K562 (cell line): ENCODE measurements around the gene FDX2. TPM values are rescaled to one million over a fixed set of nuclear protein-coding genes. Genes with fewer than 3 reads are reported as not detected.

ENCODE experiments used
- CHD4 ChIP-seq: fragments of 200-600 bp; sonication (generic); IDR thresholded peaks from 3 replicates; pipeline ENCODE4 v1.6.1; 2012; ENCODE audit warnings: low read depth, mild to moderate bottlenecking, mixed read lengths, low read length, inconsistent platforms; ENCODE audit not compliant: insufficient read depth, insufficient replicate concordance, poor library complexity, severe bottlenecking
- DPF2 ChIP-seq: fragments of 450-650 bp; IDR thresholded peaks from 2 replicates; pipeline ENCODE4 v1.6.1; 2016
- FOXP1 ChIP-seq: sonication (generic); formaldehyde crosslinking; IDR thresholded peaks from 2 replicates; pipeline ENCODE4 v1.8.0; 2022; ENCODE audit warnings: mild to moderate bottlenecking, missing genetic modification reagents
- HNRNPLL ChIP-seq: fragments of 200-400 bp; formaldehyde crosslinking; IDR thresholded peaks from 2 replicates; pipeline ENCODE4 v1.6.1; 2017; ENCODE audit warnings: low read length, low read depth, mild to moderate bottlenecking; ENCODE audit not compliant: poor library complexity, severe bottlenecking
- NBN ChIP-seq: fragments of 450-650 bp; IDR thresholded peaks from 2 replicates; pipeline ENCODE4 v1.6.1; 2016; ENCODE audit warnings: low read depth, mild to moderate bottlenecking
- PTRF ChIP-seq: fragments of 450-650 bp; IDR thresholded peaks from 2 replicates; pipeline ENCODE4 v1.6.1; 2016; ENCODE audit warnings: mild to moderate bottlenecking, missing genetic modification characterization, missing compliant biosample characterization
- PYGO2 ChIP-seq: fragments of 450-650 bp; IDR thresholded peaks from 2 replicates; pipeline ENCODE4 v1.6.1; 2016; ENCODE audit warnings: mild to moderate bottlenecking, missing genetic modification characterization, moderate library complexity, missing compliant biosample characterization
- ZNF76 ChIP-seq: fragments of 250-450 bp; sonication (Bioruptor Pico); IDR thresholded peaks from 2 replicates; pipeline ENCODE4 v1.4.0; 2020; ENCODE audit warnings: mild to moderate bottlenecking, moderate library complexity, borderline replicate concordance
- polyA plus RNA-seq, 8 experiments: library from polyadenylated mRNA; depleted of rRNA in 4 of 8; stranded (reverse) in 5 of 8; unstranded in 3 of 8; fragments of >200 nt; fragmentation: Nextera tagmentation in 2 of 8; fragmentation: Illumina TruSeq in 1 of 8; extraction: Ambion mirVana in 2 of 8; extraction: Trizol in 1 of 8; gene quantifications; 2 replicates each; pipeline versions ENCODE4 v1.2.1 to v1.2.3, GENCODE V29; 2011 to 2014; ENCODE audit warnings: inconsistent platforms in 1 of 8, missing spikeins in 1 of 8
- total RNA-seq, 7 experiments: library from RNA; depleted of rRNA in 6 of 7; stranded (reverse); fragments of >200 nt in 6 of 7; fragmentation: Illumina TruSeq in 2 of 7; extraction: Trizol in 2 of 7; gene quantifications; 2 replicates each; pipeline versions ENCODE4 v1.2.1 to v1.2.3, GENCODE V29; 2011 to 2021; ENCODE audit warnings: low replicate concordance in 1 of 7
- TF ChIP-seq, protein P1 (sequence below): fragments of 450-650 bp; IDR thresholded peaks from 2 replicates; pipeline ENCODE4 v1.6.1; 2016; ENCODE audit warnings: mild to moderate bottlenecking, moderate library complexity
- TF ChIP-seq, protein P2 (sequence below): fragments of 450-650 bp; formaldehyde crosslinking; conservative IDR thresholded peaks from 2 replicates; pipeline ENCODE4 v1.4.0; 2022; ENCODE audit warnings: mild to moderate bottlenecking, missing genetic modification characterization
- TF ChIP-seq, protein P3 (sequence below): fragments of 450-650 bp; IDR thresholded peaks from 2 replicates; pipeline ENCODE4 v1.6.1; 2016; ENCODE audit warnings: missing biosample characterization, missing genetic modification characterization
- TF ChIP-seq, protein P4 (sequence below), 2 experiments: fragments of 450-650 bp in 1 of 2; sonication (generic) in 1 of 2; formaldehyde crosslinking; conservative IDR thresholded peaks; 2 replicates each; pipeline versions ENCODE4 v1.4.0 to v1.8.1; 2020 to 2022; ENCODE audit warnings: mild to moderate bottlenecking in 1 of 2, missing genetic modification reagents in 1 of 2

The FDX2 gene
- total and polyA plus RNA-seq, 9 of the 15 experiments (the other 6 are each of a cell fraction or from before 2014, with no cell fraction given): 2.5 to 49.8 (median 29.7) TPM

DNA sequence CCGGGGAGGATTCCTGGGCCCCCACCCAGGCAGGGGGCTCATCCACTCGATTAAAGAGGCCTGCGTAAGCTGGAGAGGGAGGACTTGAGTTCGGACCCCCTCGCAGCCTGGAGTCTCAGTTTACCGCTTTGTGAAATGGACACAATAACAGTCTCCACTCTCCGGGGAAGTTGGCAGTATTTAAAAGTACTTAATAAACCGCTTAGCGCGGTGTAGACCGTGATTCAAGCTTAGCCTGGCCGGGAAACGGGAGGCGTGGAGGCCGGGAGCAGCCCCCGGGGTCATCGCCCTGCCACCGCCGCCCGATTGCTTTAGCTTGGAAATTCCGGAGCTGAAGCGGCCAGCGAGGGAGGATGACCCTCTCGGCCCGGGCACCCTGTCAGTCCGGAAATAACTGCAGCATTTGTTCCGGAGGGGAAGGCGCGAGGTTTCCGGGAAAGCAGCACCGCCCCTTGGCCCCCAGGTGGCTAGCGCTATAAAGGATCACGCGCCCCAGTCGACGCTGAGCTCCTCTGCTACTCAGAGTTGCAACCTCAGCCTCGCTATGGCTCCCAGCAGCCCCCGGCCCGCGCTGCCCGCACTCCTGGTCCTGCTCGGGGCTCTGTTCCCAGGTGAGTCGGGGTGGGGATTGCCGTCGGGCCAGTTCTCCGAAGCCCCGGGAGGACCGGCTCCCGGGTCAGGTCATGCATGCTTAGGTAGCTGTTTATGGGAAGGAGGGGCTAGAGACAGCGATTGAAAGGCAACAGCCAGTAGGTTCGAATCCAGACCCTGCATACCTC lies 45.0 kb downstream of the FDX2 start, which contains the start of gene ICAM1 (continued):
- TF ChIP-seq PYGO2 (tag) (0 out of 2 replicates have a peak, but pooled peaks have one; percentile 23), PTRF (tag) (no peak), HNRNPLL (no peak), DPF2 (peak; percentile 19; the same call in 1 of the 2 replicates), FOXP1 (CRISPR knock-in tag) (peak; percentile 74), ZNF76 (CRISPR knock-in tag) (no peak), CHD4 (no peak), NBN (no peak)
- TF ChIP-seq, protein P1, sequence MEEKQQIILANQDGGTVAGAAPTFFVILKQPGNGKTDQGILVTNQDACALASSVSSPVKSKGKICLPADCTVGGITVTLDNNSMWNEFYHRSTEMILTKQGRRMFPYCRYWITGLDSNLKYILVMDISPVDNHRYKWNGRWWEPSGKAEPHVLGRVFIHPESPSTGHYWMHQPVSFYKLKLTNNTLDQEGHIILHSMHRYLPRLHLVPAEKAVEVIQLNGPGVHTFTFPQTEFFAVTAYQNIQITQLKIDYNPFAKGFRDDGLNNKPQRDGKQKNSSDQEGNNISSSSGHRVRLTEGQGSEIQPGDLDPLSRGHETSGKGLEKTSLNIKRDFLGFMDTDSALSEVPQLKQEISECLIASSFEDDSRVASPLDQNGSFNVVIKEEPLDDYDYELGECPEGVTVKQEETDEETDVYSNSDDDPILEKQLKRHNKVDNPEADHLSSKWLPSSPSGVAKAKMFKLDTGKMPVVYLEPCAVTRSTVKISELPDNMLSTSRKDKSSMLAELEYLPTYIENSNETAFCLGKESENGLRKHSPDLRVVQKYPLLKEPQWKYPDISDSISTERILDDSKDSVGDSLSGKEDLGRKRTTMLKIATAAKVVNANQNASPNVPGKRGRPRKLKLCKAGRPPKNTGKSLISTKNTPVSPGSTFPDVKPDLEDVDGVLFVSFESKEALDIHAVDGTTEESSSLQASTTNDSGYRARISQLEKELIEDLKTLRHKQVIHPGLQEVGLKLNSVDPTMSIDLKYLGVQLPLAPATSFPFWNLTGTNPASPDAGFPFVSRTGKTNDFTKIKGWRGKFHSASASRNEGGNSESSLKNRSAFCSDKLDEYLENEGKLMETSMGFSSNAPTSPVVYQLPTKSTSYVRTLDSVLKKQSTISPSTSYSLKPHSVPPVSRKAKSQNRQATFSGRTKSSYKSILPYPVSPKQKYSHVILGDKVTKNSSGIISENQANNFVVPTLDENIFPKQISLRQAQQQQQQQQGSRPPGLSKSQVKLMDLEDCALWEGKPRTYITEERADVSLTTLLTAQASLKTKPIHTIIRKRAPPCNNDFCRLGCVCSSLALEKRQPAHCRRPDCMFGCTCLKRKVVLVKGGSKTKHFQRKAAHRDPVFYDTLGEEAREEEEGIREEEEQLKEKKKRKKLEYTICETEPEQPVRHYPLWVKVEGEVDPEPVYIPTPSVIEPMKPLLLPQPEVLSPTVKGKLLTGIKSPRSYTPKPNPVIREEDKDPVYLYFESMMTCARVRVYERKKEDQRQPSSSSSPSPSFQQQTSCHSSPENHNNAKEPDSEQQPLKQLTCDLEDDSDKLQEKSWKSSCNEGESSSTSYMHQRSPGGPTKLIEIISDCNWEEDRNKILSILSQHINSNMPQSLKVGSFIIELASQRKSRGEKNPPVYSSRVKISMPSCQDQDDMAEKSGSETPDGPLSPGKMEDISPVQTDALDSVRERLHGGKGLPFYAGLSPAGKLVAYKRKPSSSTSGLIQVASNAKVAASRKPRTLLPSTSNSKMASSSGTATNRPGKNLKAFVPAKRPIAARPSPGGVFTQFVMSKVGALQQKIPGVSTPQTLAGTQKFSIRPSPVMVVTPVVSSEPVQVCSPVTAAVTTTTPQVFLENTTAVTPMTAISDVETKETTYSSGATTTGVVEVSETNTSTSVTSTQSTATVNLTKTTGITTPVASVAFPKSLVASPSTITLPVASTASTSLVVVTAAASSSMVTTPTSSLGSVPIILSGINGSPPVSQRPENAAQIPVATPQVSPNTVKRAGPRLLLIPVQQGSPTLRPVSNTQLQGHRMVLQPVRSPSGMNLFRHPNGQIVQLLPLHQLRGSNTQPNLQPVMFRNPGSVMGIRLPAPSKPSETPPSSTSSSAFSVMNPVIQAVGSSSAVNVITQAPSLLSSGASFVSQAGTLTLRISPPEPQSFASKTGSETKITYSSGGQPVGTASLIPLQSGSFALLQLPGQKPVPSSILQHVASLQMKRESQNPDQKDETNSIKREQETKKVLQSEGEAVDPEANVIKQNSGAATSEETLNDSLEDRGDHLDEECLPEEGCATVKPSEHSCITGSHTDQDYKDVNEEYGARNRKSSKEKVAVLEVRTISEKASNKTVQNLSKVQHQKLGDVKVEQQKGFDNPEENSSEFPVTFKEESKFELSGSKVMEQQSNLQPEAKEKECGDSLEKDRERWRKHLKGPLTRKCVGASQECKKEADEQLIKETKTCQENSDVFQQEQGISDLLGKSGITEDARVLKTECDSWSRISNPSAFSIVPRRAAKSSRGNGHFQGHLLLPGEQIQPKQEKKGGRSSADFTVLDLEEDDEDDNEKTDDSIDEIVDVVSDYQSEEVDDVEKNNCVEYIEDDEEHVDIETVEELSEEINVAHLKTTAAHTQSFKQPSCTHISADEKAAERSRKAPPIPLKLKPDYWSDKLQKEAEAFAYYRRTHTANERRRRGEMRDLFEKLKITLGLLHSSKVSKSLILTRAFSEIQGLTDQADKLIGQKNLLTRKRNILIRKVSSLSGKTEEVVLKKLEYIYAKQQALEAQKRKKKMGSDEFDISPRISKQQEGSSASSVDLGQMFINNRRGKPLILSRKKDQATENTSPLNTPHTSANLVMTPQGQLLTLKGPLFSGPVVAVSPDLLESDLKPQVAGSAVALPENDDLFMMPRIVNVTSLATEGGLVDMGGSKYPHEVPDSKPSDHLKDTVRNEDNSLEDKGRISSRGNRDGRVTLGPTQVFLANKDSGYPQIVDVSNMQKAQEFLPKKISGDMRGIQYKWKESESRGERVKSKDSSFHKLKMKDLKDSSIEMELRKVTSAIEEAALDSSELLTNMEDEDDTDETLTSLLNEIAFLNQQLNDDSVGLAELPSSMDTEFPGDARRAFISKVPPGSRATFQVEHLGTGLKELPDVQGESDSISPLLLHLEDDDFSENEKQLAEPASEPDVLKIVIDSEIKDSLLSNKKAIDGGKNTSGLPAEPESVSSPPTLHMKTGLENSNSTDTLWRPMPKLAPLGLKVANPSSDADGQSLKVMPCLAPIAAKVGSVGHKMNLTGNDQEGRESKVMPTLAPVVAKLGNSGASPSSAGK: peak; percentile 98
- TF ChIP-seq, protein P2, sequence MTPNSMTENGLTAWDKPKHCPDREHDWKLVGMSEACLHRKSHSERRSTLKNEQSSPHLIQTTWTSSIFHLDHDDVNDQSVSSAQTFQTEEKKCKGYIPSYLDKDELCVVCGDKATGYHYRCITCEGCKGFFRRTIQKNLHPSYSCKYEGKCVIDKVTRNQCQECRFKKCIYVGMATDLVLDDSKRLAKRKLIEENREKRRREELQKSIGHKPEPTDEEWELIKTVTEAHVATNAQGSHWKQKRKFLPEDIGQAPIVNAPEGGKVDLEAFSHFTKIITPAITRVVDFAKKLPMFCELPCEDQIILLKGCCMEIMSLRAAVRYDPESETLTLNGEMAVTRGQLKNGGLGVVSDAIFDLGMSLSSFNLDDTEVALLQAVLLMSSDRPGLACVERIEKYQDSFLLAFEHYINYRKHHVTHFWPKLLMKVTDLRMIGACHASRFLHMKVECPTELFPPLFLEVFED (CRISPR knock-in tag): no peak
- TF ChIP-seq, protein P3, sequence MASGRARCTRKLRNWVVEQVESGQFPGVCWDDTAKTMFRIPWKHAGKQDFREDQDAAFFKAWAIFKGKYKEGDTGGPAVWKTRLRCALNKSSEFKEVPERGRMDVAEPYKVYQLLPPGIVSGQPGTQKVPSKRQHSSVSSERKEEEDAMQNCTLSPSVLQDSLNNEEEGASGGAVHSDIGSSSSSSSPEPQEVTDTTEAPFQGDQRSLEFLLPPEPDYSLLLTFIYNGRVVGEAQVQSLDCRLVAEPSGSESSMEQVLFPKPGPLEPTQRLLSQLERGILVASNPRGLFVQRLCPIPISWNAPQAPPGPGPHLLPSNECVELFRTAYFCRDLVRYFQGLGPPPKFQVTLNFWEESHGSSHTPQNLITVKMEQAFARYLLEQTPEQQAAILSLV (tag): no peak
- TF ChIP-seq, protein P4, sequence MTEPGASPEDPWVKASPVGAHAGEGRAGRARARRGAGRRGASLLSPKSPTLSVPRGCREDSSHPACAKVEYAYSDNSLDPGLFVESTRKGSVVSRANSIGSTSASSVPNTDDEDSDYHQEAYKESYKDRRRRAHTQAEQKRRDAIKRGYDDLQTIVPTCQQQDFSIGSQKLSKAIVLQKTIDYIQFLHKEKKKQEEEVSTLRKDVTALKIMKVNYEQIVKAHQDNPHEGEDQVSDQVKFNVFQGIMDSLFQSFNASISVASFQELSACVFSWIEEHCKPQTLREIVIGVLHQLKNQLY (CRISPR knock-in tag; conservative IDR thresholded peaks at IDR 0.05): no peak
